GM10847 (cell line): ENCODE data around the gene COBL.

Experiments
- POLR2A ChIP-seq: IDR thresholded peaks from 2 replicates; pipeline ENCODE4 v1.6.1; 2011; ENCODE audit not compliant: insufficient read length; ENCODE audit errors: extremely low read depth

The COBL gene

DNA sequence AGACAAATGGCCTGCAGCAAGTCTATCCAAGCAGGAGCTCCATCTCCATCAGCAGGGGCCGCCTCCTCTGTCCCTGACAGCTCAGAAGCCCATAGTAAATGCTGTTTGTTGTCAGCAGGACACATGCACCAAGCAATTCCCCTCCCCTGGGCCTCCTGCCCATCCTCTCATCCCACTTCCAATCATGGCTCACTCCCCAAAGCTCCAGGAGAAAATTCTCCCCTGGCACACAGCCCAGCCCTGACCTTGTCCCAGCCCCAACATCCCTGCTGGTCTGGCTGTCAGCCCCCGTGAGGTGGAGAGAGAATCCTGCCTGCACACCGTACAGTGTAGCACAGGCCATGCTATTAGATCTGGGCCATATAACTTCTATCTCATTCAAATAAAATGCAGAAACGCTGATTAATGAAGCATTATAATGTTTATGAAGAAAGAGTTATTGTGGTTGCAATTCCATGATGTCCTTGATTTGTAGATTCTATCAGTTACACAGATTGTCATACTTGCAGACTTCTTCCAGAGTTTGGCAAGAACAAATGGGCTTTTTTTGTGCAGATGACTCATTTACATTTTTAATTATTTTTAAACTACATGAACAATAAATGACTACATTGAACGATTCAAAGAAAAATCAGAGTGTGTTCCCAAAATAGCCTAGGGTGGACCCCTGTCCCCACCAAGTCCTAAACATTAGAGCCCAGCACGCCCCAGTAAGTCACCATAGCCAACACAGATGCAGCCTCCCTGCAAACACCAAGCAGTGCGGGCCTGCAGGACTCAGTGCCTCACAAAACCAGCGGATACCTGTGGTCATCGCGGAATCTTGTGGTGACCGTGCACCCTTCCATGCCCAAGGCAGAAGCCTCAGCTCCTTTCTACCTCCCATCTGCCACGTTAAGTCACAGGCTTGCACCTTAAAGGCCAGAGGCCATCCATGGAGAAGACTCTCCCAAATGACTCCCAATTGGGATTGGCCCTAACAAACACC is 70.1 kb downstream of the COBL start:
- no peak for TF ChIP-seq POLR2A

GRCh38 chr7:51244885-51245284 is 71.7 kb downstream of the COBL start:
- TF ChIP-seq POLR2A = no peak

DNA sequence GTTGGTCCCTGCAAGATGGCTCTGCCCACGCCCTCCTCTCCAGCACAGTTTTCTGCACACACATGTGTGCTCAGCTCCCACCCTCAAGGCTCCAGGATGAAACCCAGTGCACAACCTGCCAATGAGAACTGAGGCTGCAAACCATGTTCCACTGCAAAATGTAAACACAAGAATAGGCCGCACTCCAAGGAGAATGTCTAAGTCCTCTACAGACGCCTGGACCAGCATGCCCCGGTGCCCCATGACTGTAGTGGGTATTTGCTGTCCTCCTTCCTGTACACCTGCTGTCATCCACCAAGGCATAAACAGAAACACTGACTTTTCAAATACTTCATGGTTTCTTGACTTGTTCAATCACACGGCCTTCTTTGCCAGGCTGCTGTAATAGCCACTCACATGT is 72.6 kb downstream of the COBL start:
- TF ChIP-seq POLR2A = no peak

- no peak for TF ChIP-seq POLR2A
Measured at GRCh38 chr7:51243631-51244030, 73.0 kb downstream of the COBL start.

DNA sequence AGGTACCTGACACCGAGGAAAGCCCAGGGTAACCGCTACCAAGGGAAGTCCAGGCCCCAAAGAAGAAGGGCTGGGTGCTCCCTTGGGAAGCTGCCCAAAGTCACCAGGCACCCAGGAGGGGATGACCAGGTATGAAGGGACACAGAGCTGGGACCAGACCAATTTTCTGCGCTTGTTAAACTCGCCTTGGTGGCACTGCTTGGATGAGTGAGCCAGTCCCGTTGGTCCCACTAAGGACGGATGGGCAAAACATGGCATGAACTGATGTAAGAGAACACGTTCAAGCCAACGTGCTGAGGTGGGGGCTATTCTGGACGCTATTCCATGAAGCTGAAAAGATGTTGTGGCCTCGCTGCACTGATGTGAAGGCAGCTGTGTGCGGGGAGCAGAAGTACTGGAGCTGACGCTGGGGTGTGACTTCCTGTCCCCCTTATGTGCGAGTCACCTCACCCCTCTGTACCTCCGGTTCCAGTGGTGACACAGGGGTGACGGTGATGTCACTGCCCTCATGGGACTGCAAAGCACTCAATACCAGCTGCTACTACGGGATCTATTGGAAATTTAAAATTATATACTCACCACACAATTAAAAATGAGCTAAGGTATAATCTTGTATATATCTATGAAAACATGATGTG is 73.6 kb downstream of the COBL start:
- TF ChIP-seq POLR2A = no peak

GRCh38 chr7:51242007-51242691 is 74.5 kb downstream of the COBL start:
- no peak for TF ChIP-seq POLR2A

- TF ChIP-seq POLR2A = no peak
Measured at GRCh38 chr7:51240868-51241267, 75.7 kb downstream of the COBL start.

- TF ChIP-seq POLR2A = no peak
Measured at GRCh38 chr7:51239691-51240090, 76.9 kb downstream of the COBL start.

- no peak for TF ChIP-seq POLR2A
Measured at GRCh38 chr7:51238981-51239495, 77.6 kb downstream of the COBL start.

GRCh38 chr7:51237446-51238133 is 79.0 kb downstream of the COBL start:
- no peak for TF ChIP-seq POLR2A

DNA sequence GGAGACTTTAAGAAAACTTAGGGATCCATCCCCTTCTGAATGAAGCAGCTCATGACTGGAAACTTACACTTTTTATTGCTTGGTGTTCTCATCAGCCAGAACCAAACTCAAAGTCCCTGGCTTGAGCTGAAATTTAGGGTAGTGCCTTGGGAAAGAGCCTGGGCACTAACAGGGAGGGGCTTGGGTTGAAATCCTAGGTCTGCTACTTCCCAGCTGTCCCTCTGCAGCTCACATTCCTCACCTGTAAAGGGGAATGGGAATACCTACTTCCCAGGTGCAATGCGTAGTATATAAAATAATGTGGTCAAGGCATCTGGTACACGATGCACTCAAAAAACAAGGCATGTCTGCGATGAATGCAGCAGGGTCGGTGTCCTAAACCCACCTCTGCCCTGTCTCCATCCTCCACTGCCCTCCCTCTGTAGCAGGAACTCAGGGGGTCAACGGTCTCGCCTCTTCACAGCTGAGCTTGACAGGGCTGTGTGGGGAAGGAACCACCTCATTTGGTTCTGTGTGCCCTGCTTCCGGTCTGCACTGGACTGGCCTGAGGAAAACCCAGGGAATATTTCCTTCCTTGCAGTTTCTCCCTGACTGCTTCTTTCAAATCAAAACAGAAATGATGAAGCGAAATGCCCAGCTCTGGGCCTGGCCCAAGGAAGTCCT is 80.0 kb downstream of the COBL start:
- no peak for TF ChIP-seq POLR2A

- no peak for TF ChIP-seq POLR2A
Measured at GRCh38 chr7:51235593-51236313, 80.9 kb downstream of the COBL start.

GRCh38 chr7:51234609-51235308 is 81.8 kb downstream of the COBL start:
- no peak for TF ChIP-seq POLR2A

GRCh38 chr7:51234139-51234538 is 82.5 kb downstream of the COBL start:
- TF ChIP-seq POLR2A = no peak

DNA sequence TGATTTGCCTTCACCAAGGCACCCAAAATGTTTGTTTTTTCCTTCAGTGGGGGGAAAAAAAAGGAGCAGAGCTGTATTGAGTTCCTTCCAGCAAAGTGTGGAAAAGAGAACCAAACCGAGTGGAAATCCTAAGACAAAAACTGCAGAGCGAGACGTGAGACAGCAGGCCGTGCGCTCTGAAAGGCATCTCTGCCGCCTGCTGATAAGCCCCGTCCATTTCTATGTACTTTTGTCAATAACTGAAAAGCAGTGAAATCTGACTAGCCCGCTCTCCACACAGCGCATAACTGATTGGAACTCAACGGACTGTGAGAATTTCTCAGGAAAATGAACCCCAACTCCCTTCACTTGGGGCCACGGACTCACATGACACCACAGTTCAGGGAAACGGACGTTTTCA is 83.2 kb downstream of the COBL start:
- no peak for TF ChIP-seq POLR2A
